GM10266 (cell line): ENCODE measurements around the gene GPC5.

Experiments used
- DNase-seq: peaks from one replicate; pipeline ENCODE4 v3.0.0; 2012; ENCODE audit errors: extremely low spot score
- CTCF ChIP-seq: IDR thresholded peaks from 2 replicates; pipeline ENCODE4 v1.5.1; 2012; ENCODE audit warnings: mild to moderate bottlenecking, low read depth; ENCODE audit not compliant: control insufficient read depth, insufficient read depth; ENCODE audit errors: missing control alignments

GPC5 gene

DNA sequence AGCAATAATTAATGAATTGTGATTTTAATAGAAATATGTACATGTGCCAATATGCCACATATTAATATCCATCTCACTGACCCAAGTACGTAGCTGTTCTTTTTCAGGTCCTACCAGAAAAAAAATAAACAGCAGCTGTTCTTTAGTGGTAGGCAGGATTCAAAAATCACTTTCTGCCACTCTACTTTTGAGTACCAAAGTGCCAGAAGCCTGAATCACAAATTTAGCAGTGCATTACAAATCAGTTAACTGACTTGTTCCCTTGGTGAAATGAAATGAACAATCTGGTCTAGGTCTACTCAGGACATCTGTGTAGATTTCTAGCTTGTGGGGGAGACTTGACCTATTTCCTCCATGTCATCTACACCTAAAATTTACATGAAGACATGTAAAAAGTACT, 1052.6 kb downstream of the GPC5 start:
- DNase-seq = no peak
- TF ChIP-seq CTCF = no peak

DNA sequence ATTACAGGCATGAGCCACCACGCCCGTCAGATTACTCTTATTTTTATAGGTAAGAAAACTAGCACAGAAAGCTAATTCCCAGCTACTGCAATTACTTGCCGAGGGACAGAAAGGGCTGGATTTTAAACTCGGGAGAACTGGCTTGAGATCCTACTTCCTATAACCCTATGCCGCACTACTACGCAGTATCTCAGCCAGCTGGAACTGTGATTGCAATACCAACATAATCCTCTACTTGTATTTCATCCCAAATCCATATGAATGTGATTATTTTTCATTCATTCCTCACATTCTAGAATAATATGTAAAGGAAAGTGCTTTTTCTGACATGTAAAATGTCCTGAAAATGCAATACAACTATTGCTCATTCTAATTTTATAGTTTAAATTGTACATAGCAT, 1054.4 kb downstream of the GPC5 start:
- DNase-seq = no peak
- TF ChIP-seq CTCF = no peak

- DNase-seq = no peak
- TF ChIP-seq CTCF = no peak
Observed at GRCh38 chr13:92459306-92459705, 1060.9 kb downstream of the GPC5 start.

GRCh38 chr13:92460479-92460878, 1062.1 kb downstream of the GPC5 start:
- TF ChIP-seq CTCF = no peak
- no peak for DNase-seq

DNA sequence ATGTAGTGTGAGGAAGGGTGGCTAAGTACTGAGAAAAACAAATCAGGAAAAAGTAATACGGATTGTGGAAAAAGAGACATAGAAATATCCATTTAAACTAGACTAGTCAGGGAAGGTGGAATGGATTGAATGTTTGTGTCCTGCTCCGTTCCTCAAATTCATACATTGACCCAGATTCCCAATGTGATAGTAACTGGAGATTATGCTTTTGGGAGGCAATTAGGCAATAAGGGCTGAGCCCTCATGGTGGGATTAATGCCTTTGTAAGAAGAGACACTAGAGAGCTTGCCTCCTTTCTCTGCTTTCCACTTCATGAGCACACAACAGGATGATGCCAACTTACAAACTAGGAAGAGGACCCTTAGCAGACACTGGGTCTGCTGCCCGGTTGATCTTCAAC, 1063.0 kb downstream of the GPC5 start:
- no peak for TF ChIP-seq CTCF
- DNase-seq = no peak

DNA sequence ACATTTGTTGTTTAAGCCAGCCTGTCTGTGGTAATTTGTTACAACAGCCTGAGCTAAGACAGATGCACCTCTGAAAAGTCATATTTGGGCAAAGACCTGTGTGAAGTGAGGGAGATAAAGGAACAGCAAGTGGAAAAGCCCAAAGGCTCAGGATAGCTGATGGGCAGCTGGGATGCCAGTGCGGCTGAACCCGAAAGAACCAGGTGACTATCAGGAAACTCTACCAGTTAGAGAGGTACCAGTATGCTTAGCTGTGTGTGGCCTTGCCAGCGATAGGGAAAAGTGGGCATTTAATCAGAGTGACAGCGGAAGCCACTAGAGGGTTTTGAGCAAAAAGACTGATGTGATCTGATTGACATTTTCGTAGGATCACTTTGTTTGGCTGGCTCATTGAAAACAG, 1063.4 kb downstream of the GPC5 start:
- no peak for DNase-seq
- no peak for TF ChIP-seq CTCF

- no peak for DNase-seq
- TF ChIP-seq CTCF = no peak
Observed at GRCh38 chr13:92463134-92463533, 1064.7 kb downstream of the GPC5 start.
